Progenitor cell of endocrine pancreas (in vitro differentiated cells): ENCODE results near the gene RAI14. TPM values are rescaled to one million over a fixed set of nuclear protein-coding genes. Genes with fewer than 3 reads are reported as not detected.
"Not testable (repeated sequence)": the region's sequence is repeated elsewhere in the genome, so short reads cannot be mapped to it uniquely, and the experiment has no call there.

Source experiments
- DNase-seq: peaks from one replicate; pipeline ENCODE4 v3.0.0; 2021; ENCODE audit warnings: low spot score; ENCODE audit not compliant: unreplicated experiment
- H3K27ac Mint-ChIP-seq: 2 replicates; pipeline ENCODE4 v1.8.0; 2021; ENCODE audit warnings: mild to moderate bottlenecking, moderate library complexity, mixed read lengths
- H3K27me3 Mint-ChIP-seq: 2 replicates; pipeline ENCODE4 v1.8.0; 2021; ENCODE audit warnings: mixed read lengths
- H3K36me3 Mint-ChIP-seq: 2 replicates; pipeline ENCODE4 v1.8.0; 2022; ENCODE audit warnings: mixed read lengths; ENCODE audit not compliant: insufficient read depth
- H3K4me1 Mint-ChIP-seq: 2 replicates; pipeline ENCODE4 v1.8.0; 2021; ENCODE audit warnings: low read depth, mixed read lengths
- H3K4me3 Mint-ChIP-seq: 2 replicates; pipeline ENCODE4 v1.8.0; 2021; ENCODE audit warnings: low read depth, mild to moderate bottlenecking, moderate library complexity, mixed read lengths
- H3K9me3 Mint-ChIP-seq: 2 replicates; pipeline ENCODE4 v1.8.0; 2021; ENCODE audit warnings: low read depth, mixed read lengths
- CTCF ChIP-seq: fragments of 200-600 bp; sonication (generic); IDR thresholded peaks from one replicate; pipeline ENCODE4 v1.5.0; 2021; ENCODE audit warnings: antibody characterized with exemption, mild to moderate bottlenecking; ENCODE audit not compliant: unreplicated experiment
- total RNA-seq: library from RNA; stranded (reverse); gene quantifications from 2 replicates; pipeline ENCODE4 v1.2.1, GENCODE V29; 2021

The RAI14 gene
- total RNA-seq, 1 donor from 2014 or later: 121 TPM

- H3K4me1 Mint-ChIP-seq: peaks cover 1% of the 10 kb centered on the region
- no peak overlapping the region for H3K4me3 Mint-ChIP-seq
- no peak overlapping the region for H3K27ac Mint-ChIP-seq
- peaks cover 11% of the 10 kb centered on the region for H3K9me3 Mint-ChIP-seq
- TF ChIP-seq CTCF: no peak
- DNase-seq: no peak
- peaks cover 30% of the 10 kb centered on the region for H3K36me3 Mint-ChIP-seq
- H3K27me3 Mint-ChIP-seq: no peaks in the 10 kb centered on the region
These were observed 68.6 kb downstream of the RAI14 start for GRCh38 chr5:34724741-34725140.

- peaks cover 28% of the 10 kb centered on the region for H3K36me3 Mint-ChIP-seq
These were observed 71.1 kb downstream of the RAI14 start for GRCh38 chr5:34727166-34727749.

GRCh38 chr5:34728236-34728635 is 72.1 kb downstream of the RAI14 start:
- no peak overlapping the region for H3K27ac Mint-ChIP-seq
- no peak for DNase-seq
- TF ChIP-seq CTCF: no peak
- peaks cover 11% of the 10 kb centered on the region for H3K9me3 Mint-ChIP-seq
- H3K4me3 Mint-ChIP-seq: no peak overlapping the region
- peaks cover 12% of the 10 kb centered on the region for H3K4me1 Mint-ChIP-seq
- no peaks in the 10 kb centered on the region for H3K27me3 Mint-ChIP-seq
- peaks cover 27% of the 10 kb centered on the region for H3K36me3 Mint-ChIP-seq

More at GRCh38 chr5:34727166-34727749, 71.1 kb downstream of the RAI14 start:
- H3K4me1 Mint-ChIP-seq, H3K27me3 Mint-ChIP-seq, H3K4me3 Mint-ChIP-seq, DNase-seq: not testable (repeated sequence)
- peak overlapping the region; percentile 19 for H3K27ac Mint-ChIP-seq
- peaks cover 11% of the 10 kb centered on the region for H3K9me3 Mint-ChIP-seq

GRCh38 chr5:34731435-34732232 is 75.5 kb downstream of the RAI14 start:
- Mint-ChIP-seq H3K36me3 (peaks cover 18% of the 10 kb centered on the region), H3K27me3 (no peaks in the 10 kb centered on the region), H3K4me1 (peaks cover 16% of the 10 kb centered on the region), H3K9me3 (peaks cover 6% of the 10 kb centered on the region), H3K27ac (peak overlapping the region; percentile 67), H3K4me3 (no peak overlapping the region)
- TF ChIP-seq CTCF: no peak
- no peak for DNase-seq

- H3K4me3 Mint-ChIP-seq: no peak overlapping the region
- TF ChIP-seq CTCF: no peak
- peaks cover 16% of the 10 kb centered on the region for H3K4me1 Mint-ChIP-seq
- no peak for DNase-seq
- peaks cover 4% of the 10 kb centered on the region for H3K36me3 Mint-ChIP-seq
- no peaks in the 10 kb centered on the region for H3K27me3 Mint-ChIP-seq
- H3K9me3 Mint-ChIP-seq: no peaks in the 10 kb centered on the region
- H3K27ac Mint-ChIP-seq: no peak overlapping the region
These were observed 78.2 kb downstream of the RAI14 start for GRCh38 chr5:34734326-34734725.
